Loucy (cell line): ENCODE data around the gene KNDC1.

Experiments
- H2AFZ ChIP-seq: fragments of 200-600 bp; sonication (generic); 2 replicates; pipeline ENCODE4 v1.6.0; 2016; ENCODE audit warnings: antibody characterized with exemption, mild to moderate bottlenecking, low read length, moderate library complexity
- H3F3A ChIP-seq: fragments of 200-600 bp; 2 replicates; pipeline ENCODE4 v1.6.0; 2016; ENCODE audit warnings: antibody characterized with exemption, low read depth, mild to moderate bottlenecking
- H3K27me3 ChIP-seq: fragments of 200-600 bp; sonication (generic); 2 replicates; pipeline ENCODE4 v1.6.1; 2014; ENCODE audit warnings: low read length, mild to moderate bottlenecking; ENCODE audit not compliant: insufficient read depth, poor library complexity, severe bottlenecking
- H3K36me3 ChIP-seq: fragments of 200-600 bp; sonication (generic); 2 replicates; pipeline ENCODE4 v1.6.1; 2016; ENCODE audit warnings: low read length; ENCODE audit not compliant: insufficient read depth
- H3K4me1 ChIP-seq: fragments of 200-600 bp; sonication (generic); 2 replicates; pipeline ENCODE4 v1.5.1; 2014; ENCODE audit warnings: low read length, mild to moderate bottlenecking; ENCODE audit not compliant: insufficient read depth, poor library complexity, severe bottlenecking
- H3K4me2 ChIP-seq: fragments of 200-600 bp; sonication (generic); 2 replicates; pipeline ENCODE4 v1.6.0; 2014; ENCODE audit warnings: antibody characterized with exemption, low read length, low read depth, mild to moderate bottlenecking; ENCODE audit not compliant: poor library complexity, severe bottlenecking
- H3K4me3 ChIP-seq: fragments of 200-600 bp; sonication (generic); 2 replicates; pipeline ENCODE4 v1.5.1; 2014; ENCODE audit warnings: low read length, mild to moderate bottlenecking, mixed read lengths; ENCODE audit not compliant: poor library complexity, severe bottlenecking
- H3K79me2 ChIP-seq: fragments of 200-600 bp; sonication (generic); 2 replicates; pipeline ENCODE4 v1.6.1; 2014; ENCODE audit warnings: low read length; ENCODE audit not compliant: insufficient read depth
- H3K9ac ChIP-seq: fragments of 200-600 bp; sonication (generic); 2 replicates; pipeline ENCODE4 v1.6.0; 2014; ENCODE audit warnings: mild to moderate bottlenecking, low read depth, low read length, moderate library complexity; ENCODE audit not compliant: poor library complexity, severe bottlenecking
- H3K9me2 ChIP-seq: fragments of 200-600 bp; sonication (generic); replicated peaks from 2 replicates; pipeline ENCODE4 v1.6.1; 2016; ENCODE audit warnings: low read depth, low read length, mixed read lengths
- H3K9me3 ChIP-seq: fragments of 200-600 bp; sonication (generic); 2 replicates; pipeline ENCODE4 v1.6.1; 2014; ENCODE audit warnings: mild to moderate bottlenecking, antibody characterized with exemption, low read length, low read depth; ENCODE audit not compliant: insufficient read depth
- H4K20me1 ChIP-seq: fragments of 200-600 bp; sonication (generic); 2 replicates; pipeline ENCODE4 v1.6.0; 2014; ENCODE audit warnings: antibody characterized with exemption, low read length, mild to moderate bottlenecking; ENCODE audit not compliant: insufficient read depth, poor library complexity, severe bottlenecking
- CTCF ChIP-seq: fragments of 200-600 bp; sonication (generic); conservative IDR thresholded peaks from 2 replicates; pipeline ENCODE4 v1.5.1; 2014; ENCODE audit warnings: mild to moderate bottlenecking, antibody characterized with exemption, low read length
- EZH2phosphoT487 ChIP-seq: fragments of 200-600 bp; IDR thresholded peaks from 2 replicates; pipeline ENCODE4 v1.6.1; 2018; ENCODE audit warnings: antibody characterized with exemption, mild to moderate bottlenecking, moderate library complexity, borderline replicate concordance

Gene KNDC1

GRCh38 chr10:133123746-133124356, 36.2 kb upstream of the KNDC1 start:
- H3F3A ChIP-seq, result no peaks in the 10 kb centered on the region
- no peaks in the 10 kb centered on the region for H3K27me3 ChIP-seq
- H4K20me1 ChIP-seq, result no peaks in the 10 kb centered on the region
- H3K9me2 ChIP-seq, result no peaks in the 10 kb centered on the region
- no peaks in the 10 kb centered on the region for H3K79me2 ChIP-seq
- peaks cover 17% of the 10 kb centered on the region; the same call in 1 of the 2 replicates for H3K9me3 ChIP-seq
- H3K4me3 ChIP-seq, result no peak overlapping the region
- TF ChIP-seq EZH2phosphoT487 (no peak), CTCF (no peak)
- no peak overlapping the region for H3K9ac ChIP-seq
- no peaks in the 10 kb centered on the region for H3K4me1 ChIP-seq
- H2AFZ ChIP-seq, result no peak overlapping the region
- no peaks in the 10 kb centered on the region for H3K36me3 ChIP-seq
- H3K4me2 ChIP-seq, result no peak overlapping the region

- H3K4me1 ChIP-seq, result no peaks in the 10 kb centered on the region
- TF ChIP-seq EZH2phosphoT487, result no peak
- TF ChIP-seq CTCF, result no peak
- no peaks in the 10 kb centered on the region for H3K36me3 ChIP-seq
- no peak overlapping the region for H3K9ac ChIP-seq
- H3K79me2 ChIP-seq, result no peaks in the 10 kb centered on the region
- no peak overlapping the region for H3K4me2 ChIP-seq
- H3K27me3 ChIP-seq, result no peaks in the 10 kb centered on the region
- H3K4me3 ChIP-seq, result no peak overlapping the region
- H4K20me1 ChIP-seq, result no peaks in the 10 kb centered on the region
- no peaks in the 10 kb centered on the region for H3K9me2 ChIP-seq
- H2AFZ ChIP-seq, result no peak overlapping the region
- no peaks in the 10 kb centered on the region for H3F3A ChIP-seq
- H3K9me3 ChIP-seq, result peaks cover 12% of the 10 kb centered on the region; the same call in 1 of the 2 replicates
These were observed 35.4 kb upstream of the KNDC1 start for GRCh38 chr10:133124357-133125211.

GRCh38 chr10:133125901-133126300, 34.1 kb upstream of the KNDC1 start:
- TF ChIP-seq EZH2phosphoT487, result no peak
- TF ChIP-seq CTCF, result no peak
- no peaks in the 10 kb centered on the region for H3K9me2 ChIP-seq
- H3F3A ChIP-seq, result no peaks in the 10 kb centered on the region
- no peaks in the 10 kb centered on the region for H3K36me3 ChIP-seq
- no peaks in the 10 kb centered on the region for H3K79me2 ChIP-seq
- H3K9ac ChIP-seq, result no peak overlapping the region
- no peak overlapping the region for H2AFZ ChIP-seq
- peaks cover 11% of the 10 kb centered on the region; the same call in 1 of the 2 replicates for H3K9me3 ChIP-seq
- H3K4me3 ChIP-seq, result no peak overlapping the region
- no peak overlapping the region for H3K4me2 ChIP-seq
- no peaks in the 10 kb centered on the region for H3K27me3 ChIP-seq
- no peaks in the 10 kb centered on the region for H3K4me1 ChIP-seq
- H4K20me1 ChIP-seq, result no peaks in the 10 kb centered on the region
